NCI-H345 treated with DMSO at 0.1 percent for 48 hours (cell line): ENCODE results near the gene ZNF268.
"Not testable (repeated sequence)": the region's sequence is repeated elsewhere in the genome, so short reads cannot be mapped to it uniquely, and the experiment has no call there.

Experiments used
- DNase-seq: peaks from one replicate; lab custom pipeline; 2025; ENCODE audit not compliant: unreplicated experiment; lab: John Stamatoyannopoulos, UW

Gene ZNF268

DNA sequence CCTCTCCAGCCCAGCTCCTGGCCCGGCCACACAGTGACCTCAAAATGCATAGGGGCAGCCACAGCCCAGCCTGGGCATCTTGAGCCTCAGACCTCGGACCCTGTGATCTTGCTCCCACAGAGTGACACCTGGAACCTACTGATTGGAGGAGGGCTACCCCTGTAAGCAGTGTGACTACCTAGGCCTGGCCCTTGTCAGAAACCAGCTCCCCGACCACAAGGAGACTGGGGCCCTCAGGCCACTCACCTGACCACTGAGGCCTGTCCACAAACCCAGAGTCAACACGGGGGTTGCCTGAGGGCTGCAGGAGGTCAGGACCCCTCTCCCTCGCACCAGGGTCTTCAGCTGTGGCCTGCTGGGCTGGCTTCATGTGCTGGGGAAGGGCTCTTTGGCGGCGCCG lies 45.4 kb downstream of the ZNF268 start:
- DNase-seq, result no peak

DNA sequence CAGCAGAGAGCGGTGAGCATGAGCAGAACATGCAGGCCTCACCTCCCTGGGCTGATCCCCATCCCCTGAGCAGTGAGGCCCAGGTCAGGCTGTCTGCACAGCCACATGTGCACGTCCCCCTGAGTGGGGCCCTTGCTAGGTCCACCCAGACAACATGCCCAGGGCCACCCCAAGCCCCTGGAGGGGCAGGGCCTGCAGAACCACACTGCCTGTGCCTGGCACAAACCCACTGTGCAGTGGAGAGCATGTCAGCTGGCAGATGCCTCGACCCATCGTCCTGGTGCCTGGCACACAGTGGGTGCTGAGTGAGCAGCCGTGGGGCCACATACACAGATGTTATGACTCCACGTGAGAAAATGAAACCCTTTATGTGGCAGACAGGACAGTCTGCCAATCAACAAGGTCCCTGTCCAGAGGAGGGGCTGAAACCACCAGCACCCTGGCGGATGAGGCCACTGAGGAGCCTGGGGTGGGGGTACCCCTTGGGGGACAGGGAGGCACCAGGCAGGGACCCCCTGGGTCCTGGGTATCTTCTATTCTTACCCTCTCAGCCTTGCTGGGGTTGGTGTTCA lies 46.1 kb downstream of the ZNF268 start:
- DNase-seq, result no peak

DNA sequence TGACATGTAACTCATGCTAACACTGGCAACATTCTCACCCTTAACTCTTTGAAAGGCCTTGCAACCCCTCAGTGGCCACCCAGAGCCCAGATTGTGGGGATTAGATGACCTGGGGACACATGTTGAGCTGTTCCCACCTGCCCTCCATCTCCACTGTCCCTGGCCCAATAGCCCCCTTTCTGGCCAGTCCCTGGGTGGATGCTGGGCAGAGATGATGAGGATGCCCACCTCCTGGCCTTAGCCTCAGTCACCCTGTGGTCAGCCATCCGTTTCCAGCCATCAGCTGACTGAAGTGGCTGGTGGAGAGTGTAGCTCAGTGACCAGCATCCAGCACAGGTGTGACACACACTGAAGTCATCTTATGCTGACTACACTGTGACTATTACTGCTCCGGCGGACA lies 49.7 kb downstream of the ZNF268 start:
- DNase-seq, result no peak

DNA sequence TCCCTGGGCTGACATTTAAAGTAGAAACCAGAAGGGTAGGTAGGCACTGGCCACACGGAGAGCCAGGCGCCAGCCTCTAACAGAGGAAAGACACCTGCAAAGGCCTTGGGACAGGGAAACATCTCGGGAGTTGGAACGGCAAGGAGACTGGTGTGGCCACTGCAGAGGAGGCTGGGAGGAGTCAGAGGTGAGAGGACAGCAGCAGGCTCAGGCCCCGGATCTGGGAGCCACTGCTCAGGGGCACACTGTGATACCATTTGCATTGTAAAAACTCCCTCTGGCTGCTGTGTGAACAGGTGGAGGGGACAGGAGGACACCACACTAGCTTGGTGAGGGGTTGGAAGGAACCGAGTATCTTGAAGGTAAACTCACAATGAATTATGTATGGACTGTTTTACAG lies 51.7 kb downstream of the ZNF268 start:
- no peak for DNase-seq

DNA sequence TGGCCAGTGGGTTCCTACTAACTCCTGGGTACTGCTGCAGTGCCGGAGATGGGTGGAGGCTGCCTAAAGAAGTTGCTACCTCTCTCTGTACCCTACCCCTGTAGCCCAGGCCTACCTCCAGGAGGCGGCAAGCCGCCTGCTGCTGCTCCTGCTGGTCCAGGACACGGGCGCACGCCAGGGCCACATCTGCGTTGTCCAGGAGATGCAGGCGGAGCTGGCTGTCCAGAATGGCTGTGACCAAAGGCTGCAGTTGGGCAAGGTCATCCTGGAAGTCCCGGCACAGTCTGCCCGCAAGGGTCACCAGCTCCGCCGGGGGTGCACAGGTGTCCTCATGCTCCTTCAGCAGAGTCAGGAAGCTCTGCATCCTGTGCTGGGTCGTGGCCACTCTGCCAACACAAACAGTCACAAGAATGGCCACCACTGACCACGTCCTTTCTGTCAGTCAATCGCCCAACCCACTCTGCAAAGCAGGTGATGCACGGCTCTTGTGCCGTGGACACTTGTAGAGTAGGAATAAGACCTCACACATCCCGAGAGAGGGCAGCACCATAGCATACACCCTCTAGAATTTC lies 52.8 kb downstream of the ZNF268 start:
- no peak for DNase-seq

DNA sequence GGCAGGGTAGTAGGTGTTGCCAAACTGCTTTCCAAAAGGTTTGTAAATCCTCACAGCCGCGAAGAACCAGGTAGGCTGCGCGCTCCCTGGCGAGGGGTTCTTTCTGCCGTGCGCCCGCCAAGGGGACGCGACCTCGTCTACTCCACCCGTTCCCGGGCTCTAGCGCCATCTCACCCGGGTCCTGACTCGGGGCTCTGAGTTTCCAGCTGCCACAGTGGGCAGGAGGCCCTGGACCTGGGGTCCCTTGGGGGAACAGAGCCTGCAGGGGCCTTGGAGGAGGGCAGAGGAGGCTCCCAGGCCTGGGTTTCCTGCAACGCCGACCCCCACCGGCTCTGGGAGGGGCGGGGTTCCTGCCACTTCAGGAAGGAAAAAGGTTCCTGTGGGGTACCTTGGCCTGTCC lies 53.7 kb downstream of the ZNF268 start:
- DNase-seq, result no peak

DNA sequence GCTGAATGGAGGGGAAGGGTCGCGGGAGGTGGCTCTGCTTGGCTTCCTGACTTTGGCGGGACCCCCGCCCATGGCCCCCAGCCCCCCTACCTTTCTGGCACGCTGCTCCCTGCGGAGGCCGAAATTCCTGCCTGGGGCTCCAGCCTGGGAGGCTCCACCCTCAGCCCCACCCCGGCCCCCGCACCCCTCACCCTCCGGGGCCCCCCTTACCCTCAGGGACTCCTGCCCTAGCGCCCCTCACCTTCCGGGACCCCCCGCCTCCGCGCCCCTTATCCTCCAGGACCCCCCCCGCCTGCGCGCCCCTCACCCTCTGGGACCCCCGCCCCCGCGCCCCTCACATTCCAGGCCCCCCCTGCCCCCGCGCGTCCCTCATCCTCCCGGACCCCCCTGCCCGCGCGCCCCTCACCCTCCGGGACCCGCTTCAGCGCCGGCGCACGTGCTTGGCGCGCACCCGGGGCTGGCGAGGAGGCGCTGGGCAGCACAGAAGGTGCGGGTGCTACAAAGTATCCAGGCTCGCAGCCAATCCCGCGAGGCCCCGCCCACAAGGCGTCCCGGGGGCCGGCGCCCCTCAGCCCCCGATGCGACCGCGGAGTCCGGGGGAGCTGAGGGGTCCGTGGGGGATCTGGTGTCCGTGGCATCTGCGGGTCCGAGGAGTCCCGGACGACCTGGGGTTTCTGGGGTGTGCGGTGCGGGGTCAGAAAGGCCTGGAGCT lies 54.3 kb downstream of the ZNF268 start, which contains the start of gene ANHX:
Gene ANHX (minus strand): TSS at position 477 of the 712 bp plus-strand sequence. CDS start 1,521 bp downstream, outside the sequence.
- no peak for DNase-seq

DNA sequence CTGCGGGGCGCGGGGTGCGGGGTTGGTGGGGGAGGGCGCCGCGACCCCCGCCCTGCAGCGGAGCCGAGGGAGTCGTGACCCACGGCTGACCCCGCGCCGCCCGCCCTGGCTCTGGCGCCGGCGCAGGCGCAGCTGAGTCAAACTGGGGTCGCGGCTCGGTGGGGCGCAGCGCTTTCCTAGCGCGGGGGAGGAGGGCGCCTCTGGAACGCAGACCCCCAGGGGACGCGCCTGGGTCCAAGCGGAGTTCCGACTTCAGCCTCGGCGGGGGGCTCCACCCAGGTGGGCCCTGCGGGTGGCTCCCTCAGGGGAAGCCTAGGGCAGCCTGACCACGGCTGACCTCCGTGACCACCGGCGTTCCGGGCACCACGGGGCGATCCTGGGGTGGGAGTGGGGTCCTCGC lies 54.8 kb downstream of the ZNF268 start:
- no peak for DNase-seq

DNA sequence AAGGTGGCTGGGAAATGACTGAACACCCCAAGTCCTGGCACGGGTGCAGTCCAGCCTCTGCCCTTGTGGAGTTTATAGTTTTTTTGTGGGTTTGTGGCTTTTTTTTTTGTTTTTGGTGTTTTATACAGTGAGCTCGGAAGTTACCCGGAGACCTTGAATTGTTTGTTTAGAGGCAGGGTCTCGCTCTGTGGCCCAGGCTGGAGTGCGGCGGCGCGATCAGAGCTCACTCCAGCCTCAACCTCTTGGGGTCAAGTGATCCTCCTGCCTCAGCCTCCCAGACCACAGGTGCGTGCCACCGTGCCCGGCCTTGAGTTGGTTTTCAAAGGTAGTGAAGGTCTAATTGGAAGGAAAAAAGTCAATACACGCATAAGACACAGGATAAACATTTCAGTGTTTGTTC lies 55.3 kb downstream of the ZNF268 start:
- DNase-seq, result no peak

DNA sequence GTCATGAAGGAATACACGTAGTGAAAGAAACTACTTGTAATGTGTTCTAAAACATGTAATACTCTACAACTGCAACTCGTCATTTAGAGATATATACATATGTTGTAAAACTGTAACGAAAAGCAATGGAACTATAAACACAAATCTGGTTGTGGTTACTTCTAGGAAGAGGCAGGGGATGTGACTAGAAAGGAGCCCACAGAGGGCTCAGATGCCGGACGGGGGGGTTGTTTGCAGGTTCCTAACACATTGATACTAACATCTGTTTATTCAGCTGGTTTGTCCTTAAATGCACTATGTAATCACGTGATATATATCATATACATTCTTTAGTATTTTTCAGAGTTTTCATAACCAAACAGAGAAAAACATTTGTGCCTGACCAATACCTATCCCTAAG lies 70.4 kb downstream of the ZNF268 start:
- DNase-seq, result no peak

DNA sequence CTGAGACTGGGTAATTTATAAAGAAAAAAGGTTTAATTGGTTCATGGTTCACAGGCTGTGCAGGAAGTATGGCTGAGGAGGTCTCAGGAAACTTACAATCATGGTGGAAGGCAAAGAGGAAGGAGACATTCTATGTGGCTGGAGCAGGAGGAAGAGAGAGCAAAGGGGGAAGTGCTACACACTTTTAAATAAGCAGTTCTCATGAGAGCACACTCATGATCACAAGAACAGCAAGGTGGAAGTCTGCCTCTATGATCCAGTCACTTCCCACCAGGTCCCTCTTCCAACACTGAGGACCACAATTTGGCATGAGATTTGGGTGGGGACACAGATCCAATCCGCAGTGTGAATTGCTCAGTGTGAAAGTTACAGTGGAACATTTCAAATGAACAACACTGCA lies 74.5 kb downstream of the ZNF268 start:
- not testable (repeated sequence) for DNase-seq

DNA sequence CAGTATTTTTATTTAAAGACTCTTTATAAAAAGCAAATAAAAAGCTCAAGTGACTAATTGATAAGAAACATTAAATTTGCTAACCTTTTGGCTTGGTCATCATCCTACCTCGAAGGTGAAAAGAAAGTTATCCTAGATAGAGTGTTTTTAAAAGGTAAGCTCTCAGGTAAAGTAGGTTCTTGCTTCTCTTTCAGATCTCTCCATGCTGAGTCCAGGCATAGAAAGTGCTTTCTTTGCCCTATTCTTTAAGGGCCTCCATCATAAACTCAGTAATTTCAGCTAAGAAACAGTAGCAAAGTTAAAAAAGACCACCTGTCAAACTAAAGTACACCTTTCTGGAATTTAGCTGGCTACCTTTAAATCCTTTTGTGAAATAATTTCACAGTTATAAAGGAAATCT lies 75.0 kb downstream of the ZNF268 start:
- DNase-seq, result no peak

DNA sequence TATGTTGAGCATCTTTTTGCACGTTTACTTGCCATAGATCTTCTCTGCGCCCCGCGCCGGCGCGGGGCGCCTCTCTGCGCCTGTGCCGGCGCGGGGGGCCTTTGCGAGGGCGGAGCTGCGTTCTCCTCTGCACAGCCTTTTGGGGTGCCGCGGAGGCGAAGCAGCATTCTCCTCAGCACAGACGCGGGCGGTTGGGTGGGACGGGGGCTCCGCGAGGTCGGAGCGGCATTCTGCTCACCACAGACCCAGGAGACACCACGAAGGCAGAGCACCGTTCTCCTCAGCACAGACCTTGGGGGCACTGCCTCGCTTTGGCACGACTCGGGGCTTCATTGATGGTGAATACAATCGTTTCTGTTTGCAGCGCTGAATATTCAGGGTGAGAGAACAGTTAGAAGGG lies 82.9 kb downstream of the ZNF268 start:
- no peak for DNase-seq
